K562 (cell line): ENCODE measurements around the gene ACO2. TPM values are rescaled to one million over a fixed set of nuclear protein-coding genes. Genes with fewer than 3 reads are reported as not detected.

Source experiments
- ATAC-seq: fragments of 200-7000 bp; cut with Tn5 transposase; 3 replicates; pipeline ENCODE4 v1.9.1; 2020; ENCODE audit warnings: moderate library complexity
- BruUV-seq: library from RNA; stranded (reverse); fragments of 400-500 nt; replicated peaks from 2 replicates; lab custom pipeline; 2021; lab: Mats Ljungman, UMichigan
- CTCF ChIA-PET: fragments of 300-600 bp; formaldehyde crosslinking; extraction: SDS; loops from one replicate; lab custom pipeline; 2021; ENCODE audit warnings: low intra/inter-chr PET ratio; lab: Yijun Ruan, JAX
- POLR2A ChIA-PET: fragments of 300-600, 350-650 bp; sonication (Branson Sonifier 250); formaldehyde crosslinking; extraction: SDS; loops from one replicate; lab custom pipeline; 2021; ENCODE audit warnings: antibody characterized with exemption, inconsistent platforms; lab: Yijun Ruan, JAX
- DNase-seq, 4 experiments: peaks; one replicate each; pipeline versions ENCODE4 v3.0.0 to v3.0.0-alpha.2; 2011 to 2018; ENCODE audit warnings: low spot score in 3 of 4, mixed read lengths in 3 of 4; ENCODE audit errors: extremely low read depth in 1 of 4
- FAIRE-seq: peaks from 2 replicates; lab custom pipeline; 2011; peaks lifted over from hg19 to GRCh38; lab: Jason Lieb, UNC
- H2AFZ ChIP-seq: 2 replicates; pipeline ENCODE4 v1.6.0; 2011; ENCODE audit warnings: low read depth, low read length, control low read depth, inconsistent platforms
- H3K27ac ChIP-seq: fragments of 200-600 bp; 3 replicates; pipeline ENCODE4 v1.8.0; 2011; ENCODE audit warnings: low read depth, mild to moderate bottlenecking, control low read depth, inconsistent platforms, low read length, moderate library complexity, mixed read lengths; ENCODE audit errors: extremely low read depth
- H3K27me3 ChIP-seq, 2 experiments: fragments of 300-600 bp in 1 of 2; 2 replicates in 1 of 2; 3 replicates in 1 of 2; pipeline versions ENCODE4 v1.6.0 to v1.8.0; 2011; ENCODE audit warnings: inconsistent platforms in 2 of 2, low read length in 2 of 2, mild to moderate bottlenecking in 1 of 2, mixed read lengths in 1 of 2, moderate library complexity in 1 of 2; ENCODE audit not compliant: control insufficient read depth in 2 of 2, insufficient read depth in 2 of 2
- H3K36me3 ChIP-seq: fragments of 300-600 bp; 3 replicates; pipeline ENCODE4 v1.8.0; 2011; ENCODE audit warnings: mild to moderate bottlenecking, low read length, inconsistent platforms; ENCODE audit not compliant: control insufficient read depth, insufficient read depth
- H3K4me1 ChIP-seq, 2 experiments: fragments of 200-600 bp in 1 of 2; replicated peaks in 1 of 2; 2 replicates in 1 of 2; 3 replicates in 1 of 2; pipeline versions ENCODE4 v1.5.1 to v1.8.0; 2011; ENCODE audit warnings: inconsistent platforms in 2 of 2, low read length in 2 of 2, mild to moderate bottlenecking in 1 of 2, mixed read lengths in 1 of 2, moderate library complexity in 1 of 2; ENCODE audit not compliant: control insufficient read depth in 2 of 2, insufficient read depth in 2 of 2
- H3K4me2 ChIP-seq: 2 replicates; pipeline ENCODE4 v1.6.1; 2011; ENCODE audit warnings: low read length, control low read depth, inconsistent platforms, mixed read lengths; ENCODE audit not compliant: insufficient read depth
- H3K4me3 ChIP-seq: fragments of 200-600 bp; sonication (generic), shearing (Covaris generic); 2 replicates; pipeline ENCODE4 v1.5.1; 2016; ENCODE audit warnings: control low read depth, inconsistent platforms
- H3K79me2 ChIP-seq: fragments of 200-600 bp; 3 replicates; pipeline ENCODE4 v1.8.0; 2011; ENCODE audit warnings: low read length, inconsistent platforms; ENCODE audit not compliant: control insufficient read depth, insufficient read depth
- H3K9ac ChIP-seq, 2 experiments: 2 replicates each; pipeline versions ENCODE4 v1.6.0 to v1.6.1; 2011; ENCODE audit warnings: low read depth in 2 of 2, low read length in 2 of 2, control low read depth in 1 of 2, inconsistent platforms in 1 of 2, mild to moderate bottlenecking in 1 of 2, mixed read lengths in 1 of 2; ENCODE audit not compliant: insufficient read depth in 1 of 2
- H3K9me1 ChIP-seq: one replicate; pipeline ENCODE4 v1.6.0; 2011; ENCODE audit warnings: inconsistent platforms, mild to moderate bottlenecking, low read length, moderate library complexity; ENCODE audit not compliant: control insufficient read depth, insufficient read depth
- H3K9me3 ChIP-seq: replicated peaks from 2 replicates; pipeline ENCODE4 v1.5.1; 2011; ENCODE audit warnings: low read depth, low read length, inconsistent platforms; ENCODE audit not compliant: control insufficient read depth, insufficient read depth
- H4K20me1 ChIP-seq: replicated peaks from 2 replicates; pipeline ENCODE4 v1.6.1; 2011; ENCODE audit warnings: low read length, inconsistent platforms, mixed read lengths; ENCODE audit not compliant: control insufficient read depth, insufficient read depth
- CTCF ChIP-seq, 3 experiments: IDR thresholded peaks in 2 of 3; conservative IDR thresholded peaks in 1 of 3; 2 replicates each; pipeline ENCODE4 v1.5.1; 2011 to 2012; ENCODE audit warnings: low read length in 3 of 3, mild to moderate bottlenecking in 3 of 3, control low read depth in 2 of 3, improper control_type of control experiment in 1 of 3, inconsistent platforms in 1 of 3, low read depth in 1 of 3, mixed read lengths in 1 of 3, moderate library complexity in 1 of 3; ENCODE audit not compliant: insufficient read depth in 2 of 3
- CTCFL ChIP-seq: IDR thresholded peaks from 2 replicates; pipeline ENCODE4 v1.6.1; 2011; ENCODE audit warnings: borderline replicate concordance, low read depth, mild to moderate bottlenecking, moderate library complexity, low read length; ENCODE audit not compliant: insufficient read depth, poor library complexity, severe bottlenecking
- POU5F1 ChIP-seq: fragments of 150-350 bp; IDR thresholded peaks from 2 replicates; pipeline ENCODE4 v1.6.1; 2014; ENCODE audit warnings: borderline replicate concordance, low read length, low read depth, mild to moderate bottlenecking; ENCODE audit not compliant: partially characterized antibody
- SRSF3 ChIP-seq: fragments of 200-400 bp; formaldehyde crosslinking; IDR thresholded peaks from 2 replicates; pipeline ENCODE4 v1.6.1; 2016; ENCODE audit warnings: mild to moderate bottlenecking, low read length, moderate library complexity; ENCODE audit not compliant: insufficient read depth
- WGBS: fragments of 100-300 bp; shearing (Covaris generic); methylation state at CpG from one replicate; pipeline ENCODE4 v1.1.6; 2016; ENCODE audit warnings: low coverage, mixed read lengths; ENCODE audit not compliant: insufficient coverage; ENCODE audit errors: missing lambda C conversion rate; 5-methylcytosine and 5-hydroxymethylcytosine counted together
- in situ Hi-C: fragments of 300-500 bp; cut with MboI; formaldehyde crosslinking; loops from 4 replicates; pipeline ENCODE4 v1.15.0; 2018; ENCODE audit warnings: inconsistent platforms, mixed read lengths
- intact Hi-C: fragments of 100-400 bp; cut with micrococcal nuclease; formaldehyde crosslinking; loops from 2 replicates; pipeline ENCODE4 v1.14.2; 2022
- polyA plus RNA-seq, 8 experiments: library from polyadenylated mRNA; depleted of rRNA in 4 of 8; stranded (reverse) in 5 of 8; unstranded in 3 of 8; fragments of >200 nt; fragmentation: Nextera tagmentation in 2 of 8; fragmentation: Illumina TruSeq in 1 of 8; extraction: Ambion mirVana in 2 of 8; extraction: Trizol in 1 of 8; gene quantifications; 2 replicates each; pipeline versions ENCODE4 v1.2.1 to v1.2.3, GENCODE V29; 2011 to 2014; ENCODE audit warnings: inconsistent platforms in 1 of 8, missing spikeins in 1 of 8
- total RNA-seq, 7 experiments: library from RNA; depleted of rRNA in 6 of 7; stranded (reverse); fragments of >200 nt in 6 of 7; fragmentation: Illumina TruSeq in 2 of 7; extraction: Trizol in 2 of 7; gene quantifications; 2 replicates each; pipeline versions ENCODE4 v1.2.1 to v1.2.3, GENCODE V29; 2011 to 2021; ENCODE audit warnings: low replicate concordance in 1 of 7

ACO2 gene
- total and polyA plus RNA-seq, 9 of the 15 experiments (the other 6 are each of a cell fraction or from before 2014, with no cell fraction given), result 16.2 to 119 (median 43.2) TPM

GRCh38 chr22:41562461-41562860 is 93.5 kb downstream of the ACO2 start:
- Histone ChIP-seq H3K79me2 (no peaks in the 10 kb centered on the region), H2AFZ (peak overlapping the region; percentile 72)
- TF ChIP-seq CTCFL (peak; percentile 21), POU5F1 (no peak), CTCF (IDR thresholded peaks at IDR 0.05 in 2 of 3, conservative IDR thresholded peaks at IDR 0.05 in 1 of 3; ENCODE audit: insufficient read depth in 2 of 3, low read depth in 1 of 3, low read length in 3 of 3) (0 out of 6 replicates have a peak, but pooled peaks of 1 of the 3 experiments have one; percentile 6), SRSF3 (no peak)
- TF ChIP-seq, all 486 proteins: peak for 2
- BruUV-seq, result no TSS peak
- no peaks in the 10 kb centered on the region for H3K36me3 ChIP-seq
- POLR2A ChIA-PET, result interaction anchor here (0.6 to 0.7 kb wide), 2 partner anchors 24 to 27 kb away, joined by 3 read pairs; partner anchors contain the start of gene PMM1
- 33% methylated on average over 1 of the region's 4 CpGs for WGBS
- no peak for DNase-seq
- H4K20me1 ChIP-seq, result no peaks in the 10 kb centered on the region
- in situ Hi-C loops, result no loop called here
- no peak for FAIRE-seq
- H3K27me3 ChIP-seq, result no peaks in the 10 kb centered on the region
- H3K9me3 ChIP-seq, result no peaks in the 10 kb centered on the region
- intact Hi-C loops, result no loop called here
- peak overlapping the region; percentile 25 to 66; a peak in 3 of 4 replicates for H3K9ac ChIP-seq
- no peak for ATAC-seq
- H3K9me1 ChIP-seq, result no peaks in the 10 kb centered on the region
- peaks cover 22 to 56% of the 10 kb centered on the region in 2 experiments; a peak in 4 of 5 replicates for H3K4me1 ChIP-seq
- H3K27ac ChIP-seq, result peak overlapping the region; percentile 62; the same call in 2 of the 3 replicates
- H3K4me2 ChIP-seq, result peak overlapping the region; percentile 37; the same call in 1 of the 2 replicates
- CTCF ChIA-PET, result no interaction called here
- H3K4me3 ChIP-seq, result no peak overlapping the region
